IMR-90 (cell line): ENCODE data around the gene BPTF.

ENCODE experiments used
- CEBPB ChIP-seq: IDR thresholded peaks from 2 replicates; pipeline ENCODE4 v1.6.1; 2012; ENCODE audit warnings: low read depth, low read length, improper control_type of control experiment
- CHD1 ChIP-seq: IDR thresholded peaks from 2 replicates; pipeline ENCODE4 v1.6.1; 2012; ENCODE audit warnings: low read depth, low read length, improper control_type of control experiment
- RCOR1 ChIP-seq: IDR thresholded peaks from 2 replicates; pipeline ENCODE4 v1.6.1; 2012; ENCODE audit warnings: mild to moderate bottlenecking, low read length, improper control_type of control experiment; ENCODE audit not compliant: insufficient replicate concordance
- USF2 ChIP-seq: fragments of 150-350 bp; IDR thresholded peaks from 2 replicates; pipeline ENCODE4 v1.6.1; 2017; ENCODE audit warnings: mild to moderate bottlenecking, antibody characterized with exemption, low read length, low read depth
- TF ChIP-seq, protein P1 (sequence below): conservative IDR thresholded peaks from 2 replicates; pipeline ENCODE4 v1.5.1; 2012; ENCODE audit warnings: mild to moderate bottlenecking, low read depth, low read length, improper control_type of control experiment

DNA sequence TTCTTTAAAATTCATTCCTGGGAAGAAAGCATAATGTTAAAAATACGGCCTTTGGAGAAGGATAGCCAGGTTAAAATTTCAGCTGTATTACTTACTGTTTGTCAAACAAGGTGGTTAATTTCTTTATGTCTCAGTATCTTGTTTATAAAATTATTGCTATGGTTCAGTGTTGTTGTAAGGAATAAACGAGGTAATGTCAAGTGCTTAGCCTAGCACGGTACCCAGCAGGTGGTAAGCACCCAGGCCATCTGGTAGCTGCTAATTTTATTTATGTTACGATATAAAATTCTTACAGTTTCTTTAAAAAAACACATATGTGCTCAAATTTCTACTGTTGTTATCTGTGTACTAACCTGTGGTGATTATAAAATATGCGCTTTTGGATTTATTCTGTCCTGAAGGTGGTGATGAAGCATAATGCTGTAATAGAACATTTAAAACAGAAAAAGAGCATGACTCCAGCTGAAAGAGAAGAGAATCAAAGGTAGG is 122.1 kb downstream of the BPTF start:
- TF ChIP-seq, protein P1, sequence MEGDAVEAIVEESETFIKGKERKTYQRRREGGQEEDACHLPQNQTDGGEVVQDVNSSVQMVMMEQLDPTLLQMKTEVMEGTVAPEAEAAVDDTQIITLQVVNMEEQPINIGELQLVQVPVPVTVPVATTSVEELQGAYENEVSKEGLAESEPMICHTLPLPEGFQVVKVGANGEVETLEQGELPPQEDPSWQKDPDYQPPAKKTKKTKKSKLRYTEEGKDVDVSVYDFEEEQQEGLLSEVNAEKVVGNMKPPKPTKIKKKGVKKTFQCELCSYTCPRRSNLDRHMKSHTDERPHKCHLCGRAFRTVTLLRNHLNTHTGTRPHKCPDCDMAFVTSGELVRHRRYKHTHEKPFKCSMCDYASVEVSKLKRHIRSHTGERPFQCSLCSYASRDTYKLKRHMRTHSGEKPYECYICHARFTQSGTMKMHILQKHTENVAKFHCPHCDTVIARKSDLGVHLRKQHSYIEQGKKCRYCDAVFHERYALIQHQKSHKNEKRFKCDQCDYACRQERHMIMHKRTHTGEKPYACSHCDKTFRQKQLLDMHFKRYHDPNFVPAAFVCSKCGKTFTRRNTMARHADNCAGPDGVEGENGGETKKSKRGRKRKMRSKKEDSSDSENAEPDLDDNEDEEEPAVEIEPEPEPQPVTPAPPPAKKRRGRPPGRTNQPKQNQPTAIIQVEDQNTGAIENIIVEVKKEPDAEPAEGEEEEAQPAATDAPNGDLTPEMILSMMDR = no peak
- TF ChIP-seq CEBPB (no peak), CHD1 (no peak), RCOR1 (no peak), USF2 (no peak)
